Measurements from ENCODE around the gene PMEL. TPM values are rescaled to one million over a fixed set of nuclear protein-coding genes. Genes with fewer than 3 reads are reported as not detected.

PMEL gene
- total RNA-seq, 2 donors from 2014 or later, result 0.63 TPM; not detected in 1

GRCh38 chr12:55974308-55974730, 8.5 kb upstream of the PMEL start:
- no peaks in the 10 kb centered on the region for H3K27me3 Mint-ChIP-seq
- ATAC-seq (no peak), DNase-seq (no peak)
- H3K4me1 Mint-ChIP-seq, result peaks cover 19% of the 10 kb centered on the region
- no peak overlapping the region for H3K4me3 Mint-ChIP-seq
- no peaks in the 10 kb centered on the region for H3K9me3 ChIP-seq (ENCODE audit: control insufficient read depth, low read length, poor library complexity, severe bottlenecking)
- H3K27ac Mint-ChIP-seq, result no peak overlapping the region
- H3K36me3 Mint-ChIP-seq (ENCODE audit: low read depth), result no peaks in the 10 kb centered on the region

GRCh38 chr12:55973599-55974307, 7.9 kb upstream of the PMEL start, which contains the start of gene RAB5B:
TSS of gene RAB5B (plus strand) at chr12:55974078. CDS start at chr12:55986961, 12,883 bp downstream.
- no peaks in the 10 kb centered on the region for H3K27me3 Mint-ChIP-seq
- no peaks in the 10 kb centered on the region for H3K36me3 Mint-ChIP-seq (ENCODE audit: low read depth)
- H3K4me1 Mint-ChIP-seq, result peaks cover 15% of the 10 kb centered on the region
- no peak within 1 kb of the TSS for H3K4me3 Mint-ChIP-seq
- peak; percentile 88 for ATAC-seq
- H3K9me3 ChIP-seq (ENCODE audit: control insufficient read depth, low read length, poor library complexity, severe bottlenecking), result no peaks in the 10 kb centered on the region
- H3K27ac Mint-ChIP-seq, result no peak within 1 kb of the TSS
- peak; percentile 92 to 96 (median 93) for DNase-seq

- Mint-ChIP-seq H3K4me3 (no peak overlapping the region), H3K36me3 (ENCODE audit: low read depth) (no peaks in the 10 kb centered on the region), H3K4me1 (peaks cover 13% of the 10 kb centered on the region), H3K27ac (no peak overlapping the region), H3K27me3 (no peaks in the 10 kb centered on the region)
- ATAC-seq (no peak), DNase-seq (no peak)
- no peaks in the 10 kb centered on the region for H3K9me3 ChIP-seq (ENCODE audit: control insufficient read depth, low read length, poor library complexity, severe bottlenecking)
Observed at GRCh38 chr12:55972911-55973598, 7.2 kb upstream of the PMEL start.

- Mint-ChIP-seq H3K27me3 (no peaks in the 10 kb centered on the region), H3K4me1 (peaks cover 14% of the 10 kb centered on the region), H3K4me3 (no peak overlapping the region), H3K36me3 (ENCODE audit: low read depth) (no peaks in the 10 kb centered on the region), H3K27ac (no peak overlapping the region)
- DNase-seq (no peak), ATAC-seq (no peak)
- no peaks in the 10 kb centered on the region for H3K9me3 ChIP-seq (ENCODE audit: control insufficient read depth, low read length, poor library complexity, severe bottlenecking)
Observed at GRCh38 chr12:55972456-55972855, 6.6 kb upstream of the PMEL start.

GRCh38 chr12:55972042-55972441, 6.2 kb upstream of the PMEL start:
- no peaks in the 10 kb centered on the region for H3K9me3 ChIP-seq (ENCODE audit: control insufficient read depth, low read length, poor library complexity, severe bottlenecking)
- H3K36me3 Mint-ChIP-seq (ENCODE audit: low read depth), result no peaks in the 10 kb centered on the region
- H3K4me1 Mint-ChIP-seq, result peaks cover 17% of the 10 kb centered on the region
- no peak overlapping the region for H3K27ac Mint-ChIP-seq
- no peak overlapping the region for H3K4me3 Mint-ChIP-seq
- H3K27me3 Mint-ChIP-seq, result no peaks in the 10 kb centered on the region
- DNase-seq (no peak), ATAC-seq (no peak)

- ATAC-seq, result no peak
- Mint-ChIP-seq H3K27ac (no peak overlapping the region), H3K4me3 (no peak overlapping the region), H3K36me3 (ENCODE audit: low read depth) (no peaks in the 10 kb centered on the region), H3K4me1 (peaks cover 24% of the 10 kb centered on the region), H3K27me3 (no peaks in the 10 kb centered on the region)
- DNase-seq, result no peak
- no peaks in the 10 kb centered on the region for H3K9me3 ChIP-seq (ENCODE audit: control insufficient read depth, low read length, poor library complexity, severe bottlenecking)
Observed at GRCh38 chr12:55970775-55971174, 4.9 kb upstream of the PMEL start.

GRCh38 chr12:55969356-55969755, 3.5 kb upstream of the PMEL start:
- no peak for DNase-seq
- Mint-ChIP-seq H3K27me3 (no peaks in the 10 kb centered on the region), H3K4me3 (no peak overlapping the region), H3K27ac (no peak overlapping the region), H3K36me3 (ENCODE audit: low read depth) (no peaks in the 10 kb centered on the region), H3K4me1 (peaks cover 28% of the 10 kb centered on the region)
- H3K9me3 ChIP-seq (ENCODE audit: control insufficient read depth, low read length, poor library complexity, severe bottlenecking), result no peaks in the 10 kb centered on the region
- no peak for ATAC-seq

GRCh38 chr12:55966408-55967281, 803 bp upstream of the PMEL start, which contains the start of gene CDK2:
TSS of gene CDK2 (plus strand) at chr12:55966830. CDS start at chr12:55967009, 179 bp downstream.
- Mint-ChIP-seq H3K36me3 (ENCODE audit: low read depth) (no peaks in the 10 kb centered on the region), H3K27ac (peak within 1 kb of the TSS; percentile 94), H3K4me3 (peak within 1 kb of the TSS; percentile 94), H3K27me3 (no peaks in the 10 kb centered on the region), H3K4me1 (peaks cover 26% of the 10 kb centered on the region)
- DNase-seq (peak; percentile 67 to 87 (median 83)), ATAC-seq (peak; percentile 98)
- H3K9me3 ChIP-seq (ENCODE audit: control insufficient read depth, low read length, poor library complexity, severe bottlenecking), result no peaks in the 10 kb centered on the region

- no peaks in the 10 kb centered on the region for H3K9me3 ChIP-seq (ENCODE audit: control insufficient read depth, low read length, poor library complexity, severe bottlenecking)
- ATAC-seq (no peak), DNase-seq (no peak)
- H3K27ac Mint-ChIP-seq, result peak overlapping the region; percentile 94
- no peak overlapping the region for H3K4me3 Mint-ChIP-seq
- peaks cover 26% of the 10 kb centered on the region for H3K4me1 Mint-ChIP-seq
- H3K36me3 Mint-ChIP-seq (ENCODE audit: low read depth), result no peaks in the 10 kb centered on the region
- H3K27me3 Mint-ChIP-seq, result no peaks in the 10 kb centered on the region
Observed at GRCh38 chr12:55965240-55965639, 602 bp downstream of the PMEL start.

- Mint-ChIP-seq H3K36me3 (ENCODE audit: low read depth) (no peaks in the 10 kb centered on the region), H3K27me3 (no peaks in the 10 kb centered on the region), H3K4me3 (no peak overlapping the region)
Observed at GRCh38 chr12:55963760-55964159, 2.1 kb downstream of the PMEL start.

GRCh38 chr12:55957106-55957859, 8.6 kb downstream of the PMEL start:
- ATAC-seq, result no peak
- Mint-ChIP-seq H3K4me3 (no peak overlapping the region), H3K27ac (no peak overlapping the region), H3K36me3 (ENCODE audit: low read depth) (peaks cover 5% of the 10 kb centered on the region), H3K27me3 (no peaks in the 10 kb centered on the region), H3K4me1 (peaks cover 19% of the 10 kb centered on the region)
- no peaks in the 10 kb centered on the region for H3K9me3 ChIP-seq (ENCODE audit: control insufficient read depth, low read length, poor library complexity, severe bottlenecking)
- no peak for DNase-seq

More at GRCh38 chr12:55963760-55964159, 2.1 kb downstream of the PMEL start:
- H3K27ac Mint-ChIP-seq, result no peak overlapping the region
- no peaks in the 10 kb centered on the region for H3K9me3 ChIP-seq (ENCODE audit: control insufficient read depth, low read length, poor library complexity, severe bottlenecking)
- H3K4me1 Mint-ChIP-seq, result peaks cover 26% of the 10 kb centered on the region
- no peak for DNase-seq
- ATAC-seq, result no peak

- H3K4me1 Mint-ChIP-seq, result peaks cover 25% of the 10 kb centered on the region
- DNase-seq, result peak in 1 of 3 donors; percentile 28
- peaks cover 5% of the 10 kb centered on the region for H3K36me3 Mint-ChIP-seq (ENCODE audit: low read depth)
- H3K4me3 Mint-ChIP-seq, result no peak overlapping the region
- ATAC-seq, result peak; percentile 78
- H3K27ac Mint-ChIP-seq, result peak overlapping the region; percentile 39
- H3K9me3 ChIP-seq (ENCODE audit: control insufficient read depth, low read length, poor library complexity, severe bottlenecking), result no peaks in the 10 kb centered on the region
- no peaks in the 10 kb centered on the region for H3K27me3 Mint-ChIP-seq
Observed at GRCh38 chr12:55955800-55956508, 9.9 kb downstream of the PMEL start.
